Transverse colon (tissue), 4 donors: ENCODE results near the gene TASOR. TPM values are rescaled to one million over a fixed set of nuclear protein-coding genes. Genes with fewer than 3 reads are reported as not detected.

ENCODE experiments used
- DNase-seq: peaks from one replicate; pipeline ENCODE4 v3.0.0-alpha.2; 2019
- H3K27ac ChIP-seq, 4 donors: fragments of 200-600 bp; sonication (generic); 2 replicates each; pipeline ENCODE4 v1.5.1; 2016 to 2018; ENCODE audit warnings: inconsistent platforms in 4 of 4
- H3K27me3 ChIP-seq: fragments of 200-600 bp; sonication (generic); 2 replicates; pipeline ENCODE4 v1.5.1; 2017; ENCODE audit warnings: inconsistent platforms
- H3K36me3 ChIP-seq, 4 donors: fragments of 200-600 bp; sonication (generic); 2 replicates each; pipeline ENCODE4 v1.5.1; 2017 to 2019; ENCODE audit warnings: inconsistent platforms in 4 of 4
- H3K4me1 ChIP-seq, 4 donors: fragments of 200-600 bp; sonication (generic); 2 replicates each; pipeline ENCODE4 v1.5.1; 2017 to 2020; ENCODE audit warnings: inconsistent platforms in 4 of 4
- H3K4me3 ChIP-seq, 4 donors: fragments of 200-600 bp; sonication (generic); 1 replicate in 1 of 4; 2 replicates in 3 of 4; pipeline versions ENCODE4 v1.5.1 to v1.6.1; 2017 to 2019; ENCODE audit warnings: inconsistent platforms in 4 of 4
- H3K9me3 ChIP-seq, 2 donors: fragments of 200-600 bp; sonication (generic); 2 replicates each; pipeline ENCODE4 v1.5.1; 2017 to 2019; ENCODE audit warnings: inconsistent platforms in 2 of 2
- EP300 ChIP-seq: sonication (generic); formaldehyde crosslinking; IDR thresholded peaks from one replicate; pipeline ENCODE4 v1.6.1; 2017; ENCODE audit warnings: antibody characterized with exemption, low read depth
- POLR2A ChIP-seq: fragments of 450-650 bp; IDR thresholded peaks from one replicate; pipeline ENCODE4 v1.6.1; 2016; ENCODE audit warnings: antibody characterized with exemption, mild to moderate bottlenecking, moderate library complexity
- POLR2AphosphoS5 ChIP-seq, 3 donors: sonication (generic); formaldehyde crosslinking; IDR thresholded peaks; one replicate each; pipeline ENCODE4 v1.6.1; 2016; ENCODE audit warnings: antibody characterized with exemption in 3 of 3
- WGBS, 2 donors: methylation state at CpG; one replicate each; pipeline ENCODE4 v1.1.5; 2018; ENCODE audit warnings: low coverage in 1 of 2; 5-methylcytosine and 5-hydroxymethylcytosine counted together
- in situ Hi-C, 4 donors: fragments of 200-750 bp; cut with MboI; loops; one replicate each; pipeline versions ENCODE4 v1.15.0 to v1.15.1; 2017; ENCODE audit warnings: low sequenced_read_pairs in 3 of 4, low pct_ligation_motif_present in 1 of 4, low pct_unique_long_range_greater_than_20kb in 1 of 4
- intact Hi-C: fragments of 100-400 bp; cut with DNase I; formaldehyde crosslinking; loops from one replicate; pipeline ENCODE4 v1.15.1; 2023; ENCODE audit warnings: low total_unique reads
- total RNA-seq, 4 donors: library from RNA; depleted of rRNA; stranded (reverse); fragments of >200 nt; gene quantifications; one replicate each; pipeline ENCODE4 v1.1.0, GENCODE V29; 2016
- TF ChIP-seq, protein P1 (sequence below), 5 experiments: fragments of 200-600 bp in 3 of 5; fragments of 450-650 bp in 2 of 5; sonication (generic) in 3 of 5; IDR thresholded peaks; 1 replicate in 2 of 5; 2 replicates in 3 of 5; pipeline ENCODE4 v1.5.1; 2016 to 2017; ENCODE audit warnings: antibody characterized with exemption in 5 of 5, inconsistent platforms in 3 of 5, mild to moderate bottlenecking in 2 of 5, moderate library complexity in 1 of 5

The TASOR gene
- total RNA-seq, 4 donors from 2014 or later, result 25.9 to 69.1 (median 57.1) TPM

- TF ChIP-seq POLR2AphosphoS5 (IDR thresholded peaks at IDR 0.05) (no peak), POLR2A (no peak), EP300 (no peak)
- TF ChIP-seq, protein P1, sequence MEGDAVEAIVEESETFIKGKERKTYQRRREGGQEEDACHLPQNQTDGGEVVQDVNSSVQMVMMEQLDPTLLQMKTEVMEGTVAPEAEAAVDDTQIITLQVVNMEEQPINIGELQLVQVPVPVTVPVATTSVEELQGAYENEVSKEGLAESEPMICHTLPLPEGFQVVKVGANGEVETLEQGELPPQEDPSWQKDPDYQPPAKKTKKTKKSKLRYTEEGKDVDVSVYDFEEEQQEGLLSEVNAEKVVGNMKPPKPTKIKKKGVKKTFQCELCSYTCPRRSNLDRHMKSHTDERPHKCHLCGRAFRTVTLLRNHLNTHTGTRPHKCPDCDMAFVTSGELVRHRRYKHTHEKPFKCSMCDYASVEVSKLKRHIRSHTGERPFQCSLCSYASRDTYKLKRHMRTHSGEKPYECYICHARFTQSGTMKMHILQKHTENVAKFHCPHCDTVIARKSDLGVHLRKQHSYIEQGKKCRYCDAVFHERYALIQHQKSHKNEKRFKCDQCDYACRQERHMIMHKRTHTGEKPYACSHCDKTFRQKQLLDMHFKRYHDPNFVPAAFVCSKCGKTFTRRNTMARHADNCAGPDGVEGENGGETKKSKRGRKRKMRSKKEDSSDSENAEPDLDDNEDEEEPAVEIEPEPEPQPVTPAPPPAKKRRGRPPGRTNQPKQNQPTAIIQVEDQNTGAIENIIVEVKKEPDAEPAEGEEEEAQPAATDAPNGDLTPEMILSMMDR (IDR thresholded peaks at IDR 0.05), result no peak
- H3K36me3 ChIP-seq, result no peaks in the 10 kb centered on the region
- H3K27me3 ChIP-seq, result no peaks in the 10 kb centered on the region
- no peak overlapping the region for H3K27ac ChIP-seq
- H3K9me3 ChIP-seq, result no peaks in the 10 kb centered on the region
- in situ Hi-C loops (no loop called here), intact Hi-C loops (no loop called here)
- DNase-seq, result no peak
- WGBS, 2 donors, result 57 to 67% methylated on average over 1 of the region's 1 CpG
- H3K4me1 ChIP-seq, result peaks cover 0 to 5% (median 4%) of the 10 kb centered on the region in 4 donors
- no peak overlapping the region for H3K4me3 ChIP-seq
Observed at GRCh38 chr3:56688191-56688590, 5.1 kb upstream of the TASOR start.

- no peak for DNase-seq
- Histone ChIP-seq H3K27me3 (no peaks in the 10 kb centered on the region), H3K9me3 (no peaks in the 10 kb centered on the region), H3K27ac (no peak overlapping the region), H3K4me1 (peaks cover 5 to 36% (median 17%) of the 10 kb centered on the region in 4 donors), H3K4me3 (no peak overlapping the region), H3K36me3 (no peaks in the 10 kb centered on the region)
- TF ChIP-seq EP300 (no peak), POLR2AphosphoS5 (IDR thresholded peaks at IDR 0.05) (no peak), POLR2A (no peak)
- TF ChIP-seq, protein P1 (IDR thresholded peaks at IDR 0.05), result no peak
- intact Hi-C loops, result no loop called here
- in situ Hi-C loops, result no loop called here
- WGBS, 2 donors, result 96 to 97% methylated on average over 13 of the region's 13 CpGs
Observed at GRCh38 chr3:56684029-56684428, 964 bp upstream of the TASOR start.

DNA sequence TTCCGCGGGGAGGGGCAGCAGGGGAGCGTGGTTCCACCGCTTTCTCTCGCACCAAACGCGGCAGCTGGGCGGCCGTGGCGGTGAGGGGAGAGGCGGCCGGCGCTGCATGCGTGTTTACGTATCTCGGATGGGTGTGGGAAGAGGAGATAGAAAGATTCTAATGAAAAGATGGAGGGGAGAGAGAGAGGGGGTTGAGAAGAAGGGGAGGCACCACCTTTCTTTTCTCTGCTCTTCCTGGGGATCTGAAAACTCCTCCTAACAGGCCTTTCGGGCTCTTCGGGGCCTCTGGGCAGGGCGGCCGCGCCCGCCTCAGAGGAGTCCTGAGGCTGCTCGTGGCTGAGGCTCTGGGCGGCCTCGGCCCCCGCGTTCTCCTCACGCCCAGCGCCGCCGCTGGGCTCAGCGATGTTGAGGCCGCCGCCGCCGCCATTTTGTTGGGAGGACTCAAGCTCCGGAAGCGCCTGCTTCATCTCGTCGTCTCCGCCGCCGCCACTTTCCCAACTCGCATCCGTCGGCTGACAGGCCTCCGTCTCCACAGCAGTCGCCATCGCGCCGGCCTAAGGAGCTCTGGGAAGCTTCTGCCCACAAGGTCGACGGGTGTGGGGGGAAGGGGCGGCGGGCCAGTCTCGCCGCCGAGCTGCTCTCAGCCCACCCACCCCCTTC lies 473 bp downstream of the TASOR start:
- WGBS, 2 donors, result 1% methylated on average over 57 of the region's 58 CpGs; no CpG with 5 or more reads in 1 of the 2 donors
- intact Hi-C loops, result no loop called here

DNA sequence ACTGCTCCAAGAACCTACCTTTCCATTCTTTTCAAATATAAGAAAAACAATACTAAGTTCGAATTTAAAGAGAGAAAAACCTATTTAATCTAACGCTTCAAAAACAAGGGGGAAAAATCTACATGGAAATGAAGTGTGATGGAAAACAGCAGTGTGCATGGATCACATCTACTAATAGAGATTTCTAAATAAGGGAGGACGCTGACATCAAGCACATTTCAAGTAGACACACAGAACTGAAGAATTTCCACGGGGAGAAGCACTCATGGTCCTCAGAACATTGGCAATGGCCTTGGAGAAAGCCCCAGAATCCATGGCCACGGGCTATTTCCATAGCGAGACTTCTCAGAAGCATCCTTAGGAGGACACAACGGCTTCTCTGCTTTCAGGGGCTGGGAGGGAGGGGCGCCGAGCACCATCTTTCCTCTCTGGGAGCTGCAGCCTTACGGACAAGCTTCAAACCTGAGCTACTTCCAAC lies 1.0 kb downstream of the TASOR start:
- Histone ChIP-seq H3K4me3 (peak overlapping the region; percentile 78 to 98 (median 88)), H3K27me3 (no peaks in the 10 kb centered on the region), H3K4me1 (peaks cover 5 to 37% (median 17%) of the 10 kb centered on the region in 4 donors), H3K9me3 (no peaks in the 10 kb centered on the region), H3K36me3 (no peaks in the 10 kb centered on the region), H3K27ac (peak overlapping the region; percentile 99 to 100 (median 100))
- no peak for TF ChIP-seq EP300
- no peak for TF ChIP-seq POLR2AphosphoS5 (IDR thresholded peaks at IDR 0.05)
- no peak for TF ChIP-seq POLR2A
- TF ChIP-seq, protein P1 (IDR thresholded peaks at IDR 0.05), result no peak
- no peak for DNase-seq
- intact Hi-C loops (no loop called here), in situ Hi-C loops (no loop called here)
- 14 to 60% methylated on average over 2 to 9 of the region's 10 CpGs for WGBS, 2 donors

More for the DNA sequence above, 473 bp downstream of the TASOR start:
- no peaks in the 10 kb centered on the region for H3K27me3 ChIP-seq
- peak overlapping the region; percentile 99 to 100 (median 100) for H3K27ac ChIP-seq
- peak overlapping the region; percentile 78 to 98 (median 88) for H3K4me3 ChIP-seq
- peaks cover 5 to 37% (median 17%) of the 10 kb centered on the region in 4 donors for H3K4me1 ChIP-seq
- H3K36me3 ChIP-seq, result no peaks in the 10 kb centered on the region
- in situ Hi-C loops, result no loop called here
- TF ChIP-seq POLR2A, result peak; percentile 73
- TF ChIP-seq EP300, result no peak
- TF ChIP-seq POLR2AphosphoS5 (IDR thresholded peaks at IDR 0.05), result peak; percentile 4 to 57 (median 39)
- TF ChIP-seq, protein P1 (IDR thresholded peaks at IDR 0.05), result no peak
- peak; percentile 80 for DNase-seq
- H3K9me3 ChIP-seq, result no peaks in the 10 kb centered on the region
